BJ (cell line): Measurements from ENCODE around the gene RTN4RL2. TPM values are rescaled to one million over a fixed set of nuclear protein-coding genes. Genes with fewer than 3 reads are reported as not detected.
A peak's percentile ranks its signal among the peaks of the same experiment; 100 is the strongest.

Experiments used
- CTCF ChIA-PET: fragments of 350-600 bp; formaldehyde crosslinking; extraction: SDS; loops from one replicate; lab custom pipeline; 2021; ENCODE audit warnings: antibody characterized with exemption, inconsistent platforms; lab: Yijun Ruan, JAX
- POLR2A ChIA-PET: fragments of 300-600 bp; sonication (Branson Sonifier 250); formaldehyde crosslinking; extraction: SDS; loops from one replicate; lab custom pipeline; 2021; ENCODE audit warnings: antibody characterized with exemption; lab: Charles Lee
- DNase-seq: peaks from one replicate; pipeline ENCODE4 v3.0.0-alpha.2; 2011; ENCODE audit warnings: low read depth
- H3K27me3 ChIP-seq: 2 replicates; pipeline ENCODE4 v1.6.0; 2011; ENCODE audit warnings: low read length; ENCODE audit not compliant: control insufficient read depth, insufficient read depth
- H3K36me3 ChIP-seq: 2 replicates; pipeline ENCODE4 v1.5.1; 2011; ENCODE audit warnings: low read length; ENCODE audit not compliant: control insufficient read depth, insufficient read depth
- H3K4me3 ChIP-seq: 2 replicates; pipeline ENCODE4 v1.5.1; 2011; ENCODE audit warnings: low read depth, mild to moderate bottlenecking, control low read depth, low read length
- CTCF ChIP-seq: IDR thresholded peaks from 2 replicates; pipeline ENCODE4 v1.5.1; 2011; ENCODE audit warnings: low read depth, mild to moderate bottlenecking, control low read depth, inconsistent platforms, low read length, moderate library complexity; ENCODE audit not compliant: insufficient read depth
- polyA plus RNA-seq: library from polyadenylated mRNA; depleted of rRNA; stranded (reverse); fragments of >200 nt; gene quantifications from 2 replicates; pipeline ENCODE4 v1.2.3, GENCODE V29; 2011

RTN4RL2 gene
- polyA plus RNA-seq, 1 experiment: 0.43 TPM

DNA sequence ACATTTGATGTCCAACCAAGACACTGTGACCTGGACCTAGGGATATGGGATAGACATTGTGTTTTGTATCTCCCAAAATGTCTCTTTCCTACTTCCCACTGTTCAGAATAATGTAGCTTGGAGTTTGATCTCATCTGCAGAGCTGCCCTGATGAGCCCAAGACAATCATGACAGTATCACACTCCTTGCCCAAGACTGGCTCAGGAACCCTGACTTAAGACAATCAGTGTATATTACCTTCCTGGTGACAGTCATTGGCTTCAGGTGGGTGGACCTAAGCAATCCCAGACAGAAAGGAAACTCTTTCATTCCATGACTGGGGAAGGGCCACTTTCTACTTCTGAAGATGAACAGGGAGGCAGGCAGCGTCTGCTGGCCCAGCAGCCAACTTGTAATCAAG is 14.3 kb upstream of the RTN4RL2 start:
- ChIA-PET POLR2A (no interaction called here), CTCF (interaction anchor here (1.0 to 2.1 kb wide), 3 partner anchors 11 to 31 kb away, joined by 3 to 9 read pairs (median 4); no protein-coding TSS in a partner anchor)
- no peak for DNase-seq

GRCh38 chr11:57453543-57454177 is 6.7 kb upstream of the RTN4RL2 start:
- ChIA-PET CTCF (interaction anchor here (1.0 to 12.8 kb wide), 4 partner anchors 17 to 73 kb away, joined by 3 to 188 read pairs (median 4); no protein-coding TSS in a partner anchor), POLR2A (no interaction called here)
- Histone ChIP-seq H3K36me3 (no peaks in the 10 kb centered on the region), H3K27me3 (peaks cover 11% of the 10 kb centered on the region), H3K4me3 (no peak overlapping the region)
- no peak for DNase-seq
- no peak for TF ChIP-seq CTCF

More for the DNA sequence above, 14.3 kb upstream of the RTN4RL2 start:
- Histone ChIP-seq H3K4me3 (no peak overlapping the region), H3K27me3 (peaks cover 2% of the 10 kb centered on the region), H3K36me3 (no peaks in the 10 kb centered on the region)
- TF ChIP-seq CTCF: no peak

DNA sequence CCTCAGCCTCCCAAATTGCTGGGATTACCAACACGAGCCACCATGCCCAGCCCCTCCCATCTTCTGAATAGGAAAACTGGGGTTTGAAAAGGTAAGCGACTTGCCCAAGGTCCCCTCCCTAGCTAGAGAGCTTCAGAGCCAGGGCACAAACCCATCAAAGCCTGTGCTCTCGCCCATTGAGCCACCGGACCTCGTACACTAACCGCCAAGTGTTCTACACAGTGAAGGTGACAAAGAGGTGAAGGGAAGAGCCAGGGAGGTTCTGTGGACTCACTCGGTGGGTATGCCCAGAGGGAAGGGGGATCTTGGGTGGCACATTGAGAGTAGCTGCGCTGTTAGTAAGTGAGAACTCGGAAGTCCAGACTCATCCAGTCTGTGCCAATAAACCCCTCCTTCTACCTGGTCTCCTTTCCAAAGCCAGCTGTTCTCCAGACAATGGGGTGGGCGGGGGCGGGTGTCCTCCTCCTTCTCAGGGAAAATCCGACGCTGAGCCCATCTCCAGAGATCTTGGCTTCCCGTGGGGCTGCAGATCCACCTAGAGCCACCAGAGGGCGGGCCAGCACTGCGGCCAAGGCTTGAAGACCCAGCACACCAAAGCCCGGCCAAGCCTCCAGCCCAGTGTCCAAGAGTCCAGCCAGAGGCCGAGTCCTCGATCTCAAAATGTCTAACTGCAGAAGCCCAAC is 3.2 kb upstream of the RTN4RL2 start:
- peak; percentile 100 for TF ChIP-seq CTCF
- no peak for DNase-seq
- ChIA-PET CTCF (interaction anchor here (0.6 to 12.8 kb wide), 39 partner anchors 8 to 1076 kb away, joined by 3 to 188 read pairs (median 6); partner anchors contain the start of genes P2RX3, SLC43A1, TIMM10 and UBE2L6), POLR2A (no interaction called here)
- H3K27me3 ChIP-seq: peaks cover 27% of the 10 kb centered on the region
- H3K4me3 ChIP-seq: no peak overlapping the region
- H3K36me3 ChIP-seq: no peaks in the 10 kb centered on the region

DNA sequence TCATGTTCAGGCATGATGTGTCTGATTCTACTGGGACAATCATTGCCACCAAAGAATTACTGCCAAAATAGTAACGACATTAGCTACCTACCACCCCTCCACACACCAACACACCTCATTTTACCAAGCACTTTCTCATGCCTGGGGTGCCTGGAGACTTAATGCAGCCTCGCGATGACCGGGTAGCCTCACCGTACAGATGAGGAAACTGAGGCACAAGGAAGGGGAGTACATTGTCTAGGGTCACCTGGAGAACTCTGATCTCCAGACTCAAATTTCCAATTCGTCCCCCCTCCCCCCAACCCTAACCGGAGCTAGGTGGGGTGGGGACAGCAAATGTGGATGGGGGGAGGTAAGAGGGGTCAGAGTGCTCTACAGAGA is 2.7 kb upstream of the RTN4RL2 start:
- peaks cover 27% of the 10 kb centered on the region for H3K27me3 ChIP-seq

More for the DNA sequence above, 2.7 kb upstream of the RTN4RL2 start:
- H3K4me3 ChIP-seq: no peak overlapping the region
- ChIA-PET CTCF (interaction anchor here (0.6 to 12.8 kb wide), 53 partner anchors 9 to 1075 kb away, joined by 3 to 188 read pairs (median 5); partner anchors contain the start of genes P2RX3, SERPING1, SLC43A1 and TIMM10), POLR2A (interaction anchor here (0.8 kb wide), 1 partner anchor 197 kb away, joined by 3 read pairs; no protein-coding TSS in a partner anchor)
- DNase-seq: no peak
- H3K36me3 ChIP-seq: no peaks in the 10 kb centered on the region
- TF ChIP-seq CTCF: no peak
